GM10266 (cell line): ENCODE results near the gene GLRX2.
"Not testable (repeated sequence)": the region's sequence is repeated elsewhere in the genome, so short reads cannot be mapped to it uniquely, and the experiment has no call there.

Experiments
- DNase-seq: peaks from one replicate; pipeline ENCODE4 v3.0.0; 2012; ENCODE audit errors: extremely low spot score
- CTCF ChIP-seq: IDR thresholded peaks from 2 replicates; pipeline ENCODE4 v1.5.1; 2012; ENCODE audit warnings: mild to moderate bottlenecking, low read depth; ENCODE audit not compliant: control insufficient read depth, insufficient read depth; ENCODE audit errors: missing control alignments

The GLRX2 gene

GRCh38 chr1:193118194-193118593 is 13.0 kb upstream of the GLRX2 start:
- TF ChIP-seq CTCF, result no peak
- DNase-seq, result no peak

DNA sequence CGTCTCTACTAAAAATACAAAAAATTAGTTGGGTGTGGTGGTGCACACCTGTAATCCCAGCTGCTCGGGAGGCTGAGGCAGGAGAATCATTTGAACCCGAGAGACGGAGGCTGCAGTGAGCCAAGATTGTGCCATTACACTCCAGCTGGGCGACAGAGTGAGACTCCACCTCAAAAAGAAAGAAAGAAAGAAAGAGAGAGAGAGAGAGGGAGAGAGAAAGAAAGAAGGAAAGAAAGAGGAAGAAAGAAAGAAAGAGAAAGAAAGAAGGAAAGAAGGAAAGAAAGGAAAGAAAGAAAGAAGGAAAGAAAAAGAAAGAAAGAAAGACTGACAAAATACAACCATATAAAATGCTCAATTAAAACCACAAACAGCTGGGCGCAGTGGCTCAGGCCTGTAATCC is 12.0 kb upstream of the GLRX2 start:
- DNase-seq, result not testable (repeated sequence)

DNA sequence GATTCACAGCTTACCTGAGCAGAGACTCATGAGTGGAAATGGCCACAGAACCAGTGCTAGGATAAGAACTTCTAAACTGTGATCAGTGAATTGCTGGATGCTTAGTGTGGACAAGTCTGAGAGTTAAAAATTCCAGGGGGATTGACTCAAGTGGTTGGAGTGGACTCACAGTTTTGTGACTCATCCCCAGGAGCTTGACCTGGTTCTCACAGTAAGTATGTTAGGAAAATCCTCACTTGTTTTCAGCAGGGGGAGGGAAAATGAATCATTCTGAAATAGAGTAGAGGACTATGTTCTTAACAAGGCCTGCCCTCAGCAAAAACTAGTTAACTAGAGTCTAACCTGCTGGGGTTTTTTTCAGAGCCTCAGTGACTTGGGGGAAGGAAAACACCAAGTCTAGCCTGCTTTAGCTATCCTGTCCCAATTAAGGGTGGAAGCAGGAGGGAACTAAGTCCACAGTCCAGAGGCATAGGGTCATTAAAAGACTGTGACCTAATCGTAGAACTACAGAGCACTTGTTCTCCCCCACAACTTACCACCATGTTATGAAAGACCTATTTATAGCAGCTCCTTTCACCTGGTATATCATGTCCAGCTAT is 10.5 kb upstream of the GLRX2 start:
- no peak for DNase-seq
- TF ChIP-seq CTCF, result no peak

DNA sequence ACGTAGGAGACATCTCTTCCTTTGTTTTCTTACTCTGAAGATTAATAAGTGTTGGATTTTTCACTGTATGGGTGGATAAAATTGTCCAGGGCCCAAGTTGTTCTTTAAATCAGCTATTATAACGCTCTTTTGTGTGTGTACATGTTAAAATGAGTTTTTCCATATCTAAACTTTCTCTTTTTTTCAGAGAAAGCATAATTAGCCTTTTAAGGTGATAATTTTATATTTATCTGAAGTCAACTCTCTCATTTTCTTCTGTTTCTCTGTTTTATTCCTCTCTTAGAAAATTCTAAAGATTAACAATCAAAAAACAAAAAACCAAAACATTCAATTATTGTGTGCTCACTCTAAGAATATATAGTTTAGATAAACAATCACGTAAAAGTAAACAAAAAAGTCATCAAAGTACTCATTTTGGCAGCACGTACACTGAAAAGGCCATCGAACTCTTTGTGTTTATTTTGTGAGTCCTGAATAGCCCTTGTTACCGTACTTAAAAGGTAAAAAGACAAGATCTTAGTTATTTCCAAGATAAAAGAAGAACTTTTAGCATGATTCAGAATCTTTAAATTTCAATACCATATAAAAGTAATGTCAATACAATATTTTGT is 9.4 kb upstream of the GLRX2 start:
- TF ChIP-seq CTCF, result no peak
- no peak for DNase-seq

GRCh38 chr1:193113992-193114332 is 8.7 kb upstream of the GLRX2 start:
- no peak for DNase-seq
- TF ChIP-seq CTCF, result no peak

DNA sequence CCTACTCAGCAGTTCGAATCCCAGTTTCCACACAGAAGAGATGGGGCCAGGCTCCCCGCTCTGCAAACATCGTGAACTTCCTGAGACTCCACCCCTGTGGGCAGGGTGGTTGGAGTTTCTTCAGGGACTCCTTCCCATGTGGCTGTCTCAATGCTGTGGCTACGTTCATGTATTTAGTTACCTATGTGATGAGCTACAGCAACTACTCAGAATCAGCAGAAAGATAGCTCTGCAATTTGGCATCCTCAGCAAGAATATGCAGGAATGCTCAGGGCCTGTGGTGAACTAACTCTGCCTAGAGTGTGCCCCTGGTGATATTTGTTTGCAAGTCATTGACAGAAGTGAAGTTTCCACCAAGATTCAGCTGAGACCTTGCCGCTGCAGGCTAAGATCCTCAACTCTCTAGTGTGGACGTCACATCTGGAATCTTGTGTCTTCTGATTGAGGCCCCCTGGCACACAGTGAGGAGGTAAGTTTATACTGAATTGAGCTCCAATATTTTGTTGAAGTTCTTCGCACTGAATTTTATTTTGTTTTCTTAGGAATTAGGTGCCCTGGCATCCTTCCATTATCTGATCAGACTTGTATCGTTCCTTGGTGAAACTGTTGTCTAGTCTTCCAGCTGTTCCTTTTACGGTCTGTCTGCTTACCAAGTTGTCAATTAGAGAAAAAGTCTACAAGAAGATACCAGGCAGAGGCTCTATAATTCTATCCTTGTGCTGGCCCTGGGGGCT is 8.2 kb upstream of the GLRX2 start:
- no peak for DNase-seq
- TF ChIP-seq CTCF, result no peak

DNA sequence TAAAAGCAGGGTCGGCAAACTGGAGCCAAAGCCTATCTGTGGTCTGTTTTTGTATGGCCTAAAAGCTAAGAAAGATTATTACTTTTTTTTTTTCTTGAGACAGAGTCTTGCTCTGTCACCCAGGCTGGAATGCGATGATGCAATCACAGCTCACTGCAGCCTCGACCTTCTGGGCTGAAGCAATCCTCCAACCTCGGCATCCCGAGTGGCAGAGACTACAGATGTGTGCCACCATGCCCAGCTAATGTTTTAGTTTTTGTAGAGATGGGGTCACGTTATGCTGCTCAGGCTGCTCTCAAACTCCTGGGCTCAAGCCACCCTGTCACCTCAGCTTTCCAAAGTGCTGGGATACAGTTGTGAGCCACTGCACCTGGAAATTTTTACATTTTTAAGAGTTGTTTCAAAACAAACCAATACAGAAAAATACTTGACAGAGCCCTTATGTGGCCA is 6.5 kb upstream of the GLRX2 start:
- no peak for DNase-seq
- no peak for TF ChIP-seq CTCF

GRCh38 chr1:193110864-193111263 is 5.7 kb upstream of the GLRX2 start:
- TF ChIP-seq CTCF, result no peak
- no peak for DNase-seq
